GM12864 (cell line): ENCODE results near the gene SH3TC2.

Experiments used
- DNase-seq: peaks from one replicate; pipeline ENCODE4 v3.0.0-alpha.2; 2011; ENCODE audit warnings: low read depth
- H3K4me3 ChIP-seq: 2 replicates; pipeline ENCODE4 v1.5.1; 2011; ENCODE audit warnings: mild to moderate bottlenecking, low read depth, low read length, control low read depth
- CTCF ChIP-seq: IDR thresholded peaks from 2 replicates; pipeline ENCODE4 v1.5.1; 2011; ENCODE audit warnings: low read depth, mild to moderate bottlenecking, moderate library complexity, low read length, control low read depth, inconsistent platforms; ENCODE audit errors: missing control alignments

SH3TC2 gene

DNA sequence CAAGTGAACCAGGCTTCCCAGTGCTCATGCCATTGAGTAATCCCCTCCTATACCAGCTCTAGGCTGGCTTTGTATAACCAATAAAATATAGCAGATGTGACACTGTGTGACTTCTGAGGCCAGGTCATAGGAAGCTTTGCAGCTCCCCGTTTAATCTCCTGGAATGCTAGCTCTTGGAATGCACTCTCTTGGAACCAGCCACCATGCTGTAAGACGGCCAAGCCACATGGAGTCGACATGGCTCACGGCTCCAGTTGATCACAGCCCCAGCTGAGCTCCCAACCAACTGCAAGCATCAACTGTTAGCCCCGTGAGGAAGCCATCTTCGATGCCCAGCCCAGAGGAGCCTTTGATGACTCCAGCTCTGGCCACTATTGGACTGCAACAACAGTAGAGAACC, 74.5 kb downstream of the SH3TC2 start:
- TF ChIP-seq CTCF = no peak
- H3K4me3 ChIP-seq = no peak overlapping the region
- no peak for DNase-seq

DNA sequence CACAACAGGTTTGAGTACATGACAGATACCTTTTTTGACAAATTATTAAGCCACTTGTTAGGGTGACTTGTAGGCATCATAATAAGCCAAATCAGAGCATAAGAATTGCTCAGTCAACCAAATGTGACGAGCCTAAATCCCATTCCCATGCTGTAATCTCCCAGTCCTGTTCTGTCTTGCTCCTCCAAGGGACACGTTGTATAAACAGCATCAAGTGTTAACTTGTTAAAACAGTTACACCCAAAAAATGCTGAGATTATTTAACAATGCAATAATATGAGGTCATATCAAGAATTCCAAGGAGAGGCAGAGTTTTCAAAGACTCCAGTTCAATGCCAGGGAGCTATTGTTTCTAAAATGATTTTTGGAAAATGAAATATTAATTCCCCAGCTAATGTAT, 76.2 kb downstream of the SH3TC2 start:
- H3K4me3 ChIP-seq = no peak overlapping the region
- no peak for TF ChIP-seq CTCF
- DNase-seq = no peak

DNA sequence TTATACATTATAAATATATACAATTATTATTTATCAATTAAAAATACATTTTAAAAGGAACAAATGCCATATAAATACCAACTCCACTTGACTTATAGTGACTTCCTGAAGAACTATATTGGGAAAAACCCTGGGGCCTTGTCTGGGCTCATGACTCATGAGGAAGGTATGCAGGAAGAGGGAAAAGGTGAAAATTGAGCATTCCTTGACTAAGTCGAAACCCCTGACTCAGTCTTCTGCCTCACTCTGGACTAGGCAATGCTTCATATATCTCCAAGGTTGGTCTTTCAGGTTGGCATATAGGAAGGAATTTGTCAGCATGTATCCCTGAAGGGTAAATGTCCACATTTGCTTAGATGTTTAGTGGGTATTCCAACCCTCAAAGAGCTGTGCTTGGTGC, 78.5 kb downstream of the SH3TC2 start:
- TF ChIP-seq CTCF = no peak
- H3K4me3 ChIP-seq = no peak overlapping the region
- DNase-seq = no peak

GRCh38 chr5:148981353-148981752, 81.5 kb downstream of the SH3TC2 start:
- TF ChIP-seq CTCF = no peak
- DNase-seq = no peak
- no peak overlapping the region for H3K4me3 ChIP-seq

DNA sequence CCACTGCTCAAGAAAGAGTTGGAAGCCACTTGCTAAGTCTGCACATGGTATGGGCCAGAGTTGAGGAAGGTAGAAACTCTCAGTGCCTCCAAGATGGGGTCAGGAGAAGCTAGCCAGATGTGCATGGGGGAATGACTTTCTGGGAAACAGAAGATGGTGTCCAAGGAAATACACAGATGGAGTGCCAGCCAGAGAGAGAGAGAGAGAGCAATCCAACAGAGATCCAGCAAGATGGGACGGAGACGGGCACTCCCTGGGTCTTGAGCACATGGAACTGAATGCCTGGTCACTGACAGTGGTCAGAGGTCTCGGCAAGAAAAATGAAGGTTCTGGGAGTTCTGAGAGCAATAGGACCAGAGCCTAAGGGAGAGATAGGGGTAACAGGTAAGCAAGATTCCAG, 82.1 kb downstream of the SH3TC2 start:
- no peak for DNase-seq
- no peak overlapping the region for H3K4me3 ChIP-seq
- TF ChIP-seq CTCF = no peak

DNA sequence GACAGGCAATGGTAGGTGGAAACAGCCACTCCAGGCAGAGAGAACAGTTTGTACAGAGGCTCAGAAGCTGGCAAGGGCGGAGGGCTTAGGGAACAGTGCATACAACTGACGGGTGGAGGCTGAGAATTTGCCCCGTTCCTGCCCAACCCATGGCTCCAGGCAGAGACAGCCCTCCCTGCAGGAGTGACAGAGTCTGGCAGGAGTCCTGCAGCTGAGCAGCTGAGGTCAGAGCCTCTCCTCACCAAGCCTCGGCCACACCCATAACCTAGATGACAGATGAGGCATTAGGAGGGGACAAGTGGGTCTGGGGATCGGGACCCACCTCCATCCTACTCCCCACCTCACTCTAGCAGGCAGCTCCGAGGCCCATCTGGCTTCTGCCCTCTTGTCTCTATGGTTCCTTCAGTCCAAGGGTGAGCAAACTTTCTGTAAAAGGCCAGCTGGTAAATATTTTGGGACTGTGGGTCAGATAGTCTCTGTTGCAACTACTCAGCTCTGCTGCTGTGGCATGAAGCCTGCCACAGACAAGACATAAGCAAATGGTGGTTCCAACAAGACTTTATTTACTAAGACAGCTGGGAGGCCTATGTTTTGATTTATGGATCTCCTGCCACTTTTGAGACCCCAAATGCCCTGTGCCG, 83.7 kb downstream of the SH3TC2 start:
- TF ChIP-seq CTCF = no peak
- H3K4me3 ChIP-seq = no peak overlapping the region
- DNase-seq = no peak

DNA sequence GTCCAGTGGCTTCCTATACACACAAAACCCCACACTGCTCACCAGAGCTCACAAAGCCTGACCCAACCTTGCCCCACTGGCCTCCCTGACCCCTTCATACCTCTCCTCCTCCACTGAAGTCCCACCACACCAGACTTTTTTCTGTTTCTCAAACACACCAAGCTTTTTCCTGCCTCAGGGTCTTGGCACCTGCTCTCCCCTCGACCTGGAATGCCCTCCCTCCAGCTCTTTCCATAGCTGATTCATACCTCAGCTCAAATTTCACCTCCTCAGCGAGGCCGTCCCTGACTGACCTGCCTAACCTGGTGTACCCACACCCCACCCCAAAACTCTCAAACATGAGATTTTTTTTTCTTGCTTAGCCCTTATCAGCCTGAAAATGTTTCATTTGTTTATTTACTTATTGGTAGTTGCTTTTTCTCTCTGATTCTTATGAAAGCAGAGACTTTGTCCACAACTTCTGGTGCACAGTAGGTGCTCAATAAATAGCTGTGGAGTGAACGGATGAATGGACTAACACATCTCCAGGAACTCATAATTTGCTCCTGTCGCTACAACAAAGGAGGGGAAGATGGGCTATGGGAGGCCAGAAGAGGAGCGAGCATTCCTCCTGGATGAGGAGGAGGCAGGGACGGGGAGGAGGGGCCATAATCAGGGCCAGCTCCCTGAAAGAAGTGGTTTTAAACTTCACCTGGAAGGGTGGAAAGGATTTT, 84.3 kb downstream of the SH3TC2 start:
- no peak for TF ChIP-seq CTCF
- no peak for DNase-seq
- no peak overlapping the region for H3K4me3 ChIP-seq
